ENCODE measurements around the gene MTIF3.

DNA sequence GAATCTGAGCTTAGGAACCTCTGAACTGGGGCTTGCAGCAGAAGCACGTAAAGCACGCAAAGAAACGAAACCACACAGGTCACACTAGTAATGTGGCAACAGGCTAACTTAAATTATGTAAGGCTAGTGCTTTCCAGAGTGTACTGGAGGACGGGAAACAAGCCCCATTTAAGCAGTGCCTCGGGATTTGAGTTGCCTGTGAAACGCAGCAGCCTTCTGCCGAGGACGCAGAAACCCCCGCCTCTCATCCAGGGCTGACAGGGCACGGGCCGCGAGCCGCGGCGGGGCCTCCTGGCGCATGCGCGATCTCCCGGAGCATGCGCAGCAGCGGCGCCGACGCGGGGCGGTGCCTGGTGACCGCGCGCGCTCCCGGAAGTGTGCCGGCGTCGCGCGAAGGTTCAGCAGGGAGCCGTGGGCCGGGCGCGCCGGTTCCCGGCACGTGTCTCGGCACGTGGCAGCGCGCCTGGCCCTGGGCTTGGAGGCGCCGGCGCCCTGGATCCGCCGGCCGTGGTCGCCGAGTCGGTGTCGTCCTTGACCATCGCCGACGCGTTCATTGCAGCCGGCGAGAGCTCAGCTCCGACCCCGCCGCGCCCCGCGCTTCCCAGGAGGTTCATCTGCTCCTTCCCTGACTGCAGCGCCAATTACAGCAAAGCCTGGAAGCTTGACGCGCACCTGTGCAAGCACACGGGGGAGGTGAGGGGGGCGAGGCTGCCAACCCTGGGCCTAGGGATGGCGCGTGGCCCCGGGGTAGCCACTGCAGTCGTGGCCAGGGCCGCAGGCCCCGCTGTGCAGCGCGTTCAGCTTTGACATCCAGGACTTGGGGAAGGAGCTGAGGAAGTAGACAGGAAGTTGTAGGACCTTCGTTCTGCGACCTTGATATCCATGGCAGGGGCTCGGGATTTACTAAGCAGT, 25.9 kb downstream of the MTIF3 start, which contains the start of gene GTF3A:
- TF ChIP-seq, protein P1, sequence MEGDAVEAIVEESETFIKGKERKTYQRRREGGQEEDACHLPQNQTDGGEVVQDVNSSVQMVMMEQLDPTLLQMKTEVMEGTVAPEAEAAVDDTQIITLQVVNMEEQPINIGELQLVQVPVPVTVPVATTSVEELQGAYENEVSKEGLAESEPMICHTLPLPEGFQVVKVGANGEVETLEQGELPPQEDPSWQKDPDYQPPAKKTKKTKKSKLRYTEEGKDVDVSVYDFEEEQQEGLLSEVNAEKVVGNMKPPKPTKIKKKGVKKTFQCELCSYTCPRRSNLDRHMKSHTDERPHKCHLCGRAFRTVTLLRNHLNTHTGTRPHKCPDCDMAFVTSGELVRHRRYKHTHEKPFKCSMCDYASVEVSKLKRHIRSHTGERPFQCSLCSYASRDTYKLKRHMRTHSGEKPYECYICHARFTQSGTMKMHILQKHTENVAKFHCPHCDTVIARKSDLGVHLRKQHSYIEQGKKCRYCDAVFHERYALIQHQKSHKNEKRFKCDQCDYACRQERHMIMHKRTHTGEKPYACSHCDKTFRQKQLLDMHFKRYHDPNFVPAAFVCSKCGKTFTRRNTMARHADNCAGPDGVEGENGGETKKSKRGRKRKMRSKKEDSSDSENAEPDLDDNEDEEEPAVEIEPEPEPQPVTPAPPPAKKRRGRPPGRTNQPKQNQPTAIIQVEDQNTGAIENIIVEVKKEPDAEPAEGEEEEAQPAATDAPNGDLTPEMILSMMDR (IDR thresholded peaks at IDR 0.05 in 8 of 11, conservative IDR thresholded peaks at IDR 0.05 in 3 of 11): peak in 2 of 11 experiments; percentile 11 to 25
- peak; percentile 95 to 98 (median 97) for TF ChIP-seq POLR2AphosphoS5 (IDR thresholded peaks at IDR 0.05)
